H1 (cell line): ENCODE results near the gene MYO9B. TPM values are rescaled to one million over a fixed set of nuclear protein-coding genes. Genes with fewer than 3 reads are reported as not detected.

ENCODE experiments used
- BACH1 ChIP-seq: IDR thresholded peaks from 2 replicates; pipeline ENCODE4 v1.6.1; 2012; ENCODE audit warnings: low read length, improper control_type of control experiment
- CEBPB ChIP-seq: IDR thresholded peaks from 2 replicates; pipeline ENCODE4 v1.6.1; 2012; ENCODE audit warnings: low read depth, low read length
- E2F6 ChIP-seq: IDR thresholded peaks from 2 replicates; pipeline ENCODE4 v1.6.1; 2012; ENCODE audit warnings: inconsistent platforms
- KDM4A ChIP-seq: IDR thresholded peaks from one replicate; pipeline ENCODE4 v1.7.1; 2012; ENCODE audit warnings: low read depth, mild to moderate bottlenecking, moderate library complexity, low read length, inconsistent platforms; ENCODE audit not compliant: severe bottlenecking
- POLR2A ChIP-seq, 2 experiments: IDR thresholded peaks; 1 replicate in 1 of 2; 2 replicates in 1 of 2; pipeline ENCODE4 v1.6.1; 2011; ENCODE audit warnings: low read depth in 2 of 2, low read length in 2 of 2, mild to moderate bottlenecking in 2 of 2; ENCODE audit errors: control extremely low read depth in 1 of 2
- SP1 ChIP-seq: IDR thresholded peaks from 2 replicates; pipeline ENCODE4 v1.6.1; 2011; ENCODE audit warnings: low read depth, low read length
- YY1 ChIP-seq: IDR thresholded peaks from 2 replicates; pipeline ENCODE4 v1.6.1; 2011; ENCODE audit warnings: low read depth, mild to moderate bottlenecking, low read length
- polyA plus RNA-seq, 7 experiments: library from polyadenylated mRNA; depleted of rRNA in 3 of 7; stranded (reverse) in 5 of 7; unstranded in 2 of 7; fragments of >200 nt in 5 of 7; fragments of 200-250 nt in 2 of 7; gene quantifications; 1 replicate in 5 of 7; 2 replicates in 1 of 7; 4 replicates in 1 of 7; pipeline versions ENCODE4 v1.2.1 to v1.2.3, GENCODE V29; 2011 to 2013; ENCODE audit warnings: missing spikeins in 2 of 7, mixed read lengths in 2 of 7
- total RNA-seq: library from RNA; stranded (reverse); fragmentation: NEBNext Ultra II Directional; extraction: Animal tissue kit (Norgen Biotek cat#: 25700); gene quantifications from 2 replicates; pipeline ENCODE4 v1.2.1, GENCODE V29; 2021

MYO9B gene
- total and polyA plus RNA-seq, 2 of the 8 experiments (the other 6 are each of a cell fraction or from before 2014, with no cell fraction given) = 27.6 to 77.1 TPM

DNA sequence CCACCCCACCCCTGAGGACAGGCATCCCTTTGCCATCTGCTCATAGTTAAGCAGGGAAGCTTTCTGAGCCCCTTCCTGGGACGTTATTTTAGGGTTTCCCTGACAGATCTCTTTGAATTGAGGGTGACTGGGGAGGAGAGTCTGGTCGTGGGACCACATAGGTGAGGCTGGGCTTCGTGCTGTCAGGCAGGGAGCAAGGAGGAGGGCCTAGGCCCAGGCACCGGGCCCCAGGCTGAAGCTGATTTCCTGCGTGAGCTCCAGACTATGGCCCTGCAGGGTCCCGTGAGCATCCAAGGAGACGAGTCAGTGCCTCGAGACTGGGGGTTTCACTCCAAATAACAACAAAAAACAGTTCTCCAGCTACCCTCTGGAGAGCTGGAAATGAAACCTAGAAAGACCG, 60.4 kb downstream of the MYO9B start (continued):
- no peak for TF ChIP-seq SP1
- no peak for TF ChIP-seq POLR2A (IDR thresholded peaks at IDR 0.05; ENCODE audit: control extremely low read depth in 1 of 2, low read depth in 2 of 2, low read length in 2 of 2)
- no peak for TF ChIP-seq E2F6
- TF ChIP-seq CEBPB = no peak
- no peak for TF ChIP-seq KDM4A
- no peak for TF ChIP-seq BACH1
- TF ChIP-seq YY1 = no peak
- TF ChIP-seq, all 59 proteins: peak for 0
